Endodermal cell (in vitro differentiated cells): Measurements from ENCODE around the gene COL21A1. TPM values are rescaled to one million over a fixed set of nuclear protein-coding genes. Genes with fewer than 3 reads are reported as not detected.

ENCODE experiments used
- DNase-seq: peaks from one replicate; pipeline ENCODE4 v3.0.0-alpha.2; 2017
- H3K27ac ChIP-seq: 2 replicates; pipeline ENCODE4 v1.5.1; 2013; ENCODE audit warnings: mild to moderate bottlenecking, low read depth, low read length, moderate library complexity
- H3K27me3 ChIP-seq: 2 replicates; pipeline ENCODE4 v1.6.1; 2013; ENCODE audit warnings: mild to moderate bottlenecking, low read length, moderate library complexity; ENCODE audit not compliant: insufficient read depth, control insufficient read depth, poor library complexity, severe bottlenecking
- H3K36me3 ChIP-seq: 2 replicates; pipeline ENCODE4 v1.7.0; 2013; ENCODE audit warnings: mild to moderate bottlenecking, low read length, moderate library complexity; ENCODE audit not compliant: control insufficient read depth, insufficient read depth
- H3K4me1 ChIP-seq: one replicate; pipeline ENCODE4 v1.7.0; 2013; ENCODE audit warnings: low read length; ENCODE audit not compliant: control insufficient read depth, insufficient read depth
- H3K4me3 ChIP-seq: 2 replicates; pipeline ENCODE4 v1.5.1; 2013; ENCODE audit warnings: mild to moderate bottlenecking, low read length, moderate library complexity
- H3K9ac ChIP-seq: 2 replicates; pipeline ENCODE4 v1.6.1; 2013; ENCODE audit warnings: mild to moderate bottlenecking, low read length, moderate library complexity; ENCODE audit not compliant: poor library complexity, severe bottlenecking; ENCODE audit errors: extremely low read depth
- H3K9me3 ChIP-seq: 2 replicates; pipeline ENCODE4 v1.6.1; 2013; ENCODE audit warnings: mild to moderate bottlenecking, low read length, moderate library complexity; ENCODE audit not compliant: control insufficient read depth
- H3K27ac Mint-ChIP-seq: 2 replicates; pipeline ENCODE4 v1.8.0; 2020; ENCODE audit warnings: mixed read lengths
- H3K27me3 Mint-ChIP-seq: 2 replicates; pipeline ENCODE4 v1.8.0; 2021; ENCODE audit warnings: mild to moderate bottlenecking, mixed read lengths; ENCODE audit not compliant: insufficient read depth
- H3K36me3 Mint-ChIP-seq: 2 replicates; pipeline ENCODE4 v1.8.0; 2020; ENCODE audit warnings: low read depth, mixed read lengths
- H3K4me1 Mint-ChIP-seq: 2 replicates; pipeline ENCODE4 v1.8.0; 2020; ENCODE audit warnings: mixed read lengths
- H3K4me3 Mint-ChIP-seq: 2 replicates; pipeline ENCODE4 v1.8.0; 2020; ENCODE audit warnings: mild to moderate bottlenecking, moderate library complexity, mixed read lengths
- H3K9me3 Mint-ChIP-seq: 2 replicates; pipeline ENCODE4 v1.8.0; 2020; ENCODE audit warnings: mild to moderate bottlenecking, mixed read lengths
- CTCF ChIP-seq: fragments of 200-600 bp; sonication (generic); conservative IDR thresholded peaks from 2 replicates; pipeline ENCODE4 v1.5.0; 2021; ENCODE audit warnings: antibody characterized with exemption, mild to moderate bottlenecking
- WGBS, 2 experiments: methylation state at CpG; one replicate each; pipeline versions ENCODE4 v1.1.5 to v1.1.7; 2013; ENCODE audit warnings: missing lambda C conversion rate in 2 of 2, mixed read lengths in 1 of 2; ENCODE audit not compliant: insufficient coverage in 1 of 2, insufficient read length in 1 of 2; 5-methylcytosine and 5-hydroxymethylcytosine counted together
- total RNA-seq, 2 donors: library from RNA; stranded (reverse); fragmentation: NEBNext Ultra II Directional in 1 of 2; extraction: Animal tissue kit (Norgen Biotek cat#: 25700) in 1 of 2; gene quantifications; 2 replicates in 1 of 2; 3 replicates in 1 of 2; pipeline ENCODE4 v1.2.1, GENCODE V29; 2021

Gene COL21A1
- total RNA-seq, 2 donors from 2014 or later: 0.71 to 1.9 TPM

- H3K9ac ChIP-seq: no peak overlapping the region
- TF ChIP-seq CTCF: no peak
- H3K9me3 ChIP-seq: no peaks in the 10 kb centered on the region
- peaks cover 12% of the 10 kb centered on the region for H3K9me3 Mint-ChIP-seq
- no peaks in the 10 kb centered on the region for H3K36me3 Mint-ChIP-seq
- no peaks in the 10 kb centered on the region for H3K4me1 Mint-ChIP-seq
- no peaks in the 10 kb centered on the region for H3K27me3 Mint-ChIP-seq
- no peak overlapping the region for H3K27ac Mint-ChIP-seq
- H3K36me3 ChIP-seq: no peaks in the 10 kb centered on the region
- H3K4me3 Mint-ChIP-seq: no peak overlapping the region
- no peak for DNase-seq
- H3K27ac ChIP-seq: no peak overlapping the region
- H3K27me3 ChIP-seq: no peaks in the 10 kb centered on the region
- H3K4me3 ChIP-seq: no peak overlapping the region
- no peaks in the 10 kb centered on the region for H3K4me1 ChIP-seq
Measured at GRCh38 chr6:56187686-56188085, 59.7 kb downstream of the COL21A1 start.

DNA sequence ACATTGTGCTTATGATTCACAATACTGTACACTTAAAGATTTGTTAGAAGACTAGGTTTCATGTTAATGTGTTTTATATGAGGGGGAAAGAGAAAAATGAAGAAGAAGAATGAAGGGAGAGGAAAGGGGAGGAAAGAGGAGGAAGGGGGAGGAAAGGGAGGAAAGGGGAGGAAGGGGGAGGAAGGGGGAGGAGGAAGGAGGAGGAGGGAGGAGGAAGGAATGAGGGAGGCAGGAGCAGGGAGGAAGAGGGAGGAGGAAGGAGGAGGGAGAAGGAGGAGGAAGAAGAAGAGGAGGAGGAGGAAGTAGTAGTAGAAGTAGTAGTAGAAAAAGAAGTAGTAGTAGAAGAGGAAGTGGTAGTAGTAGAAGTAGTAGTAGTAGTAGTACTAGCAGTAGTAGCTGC is 70.6 kb downstream of the COL21A1 start:
- no peak overlapping the region for H3K4me3 Mint-ChIP-seq
- H3K27ac Mint-ChIP-seq: no peak overlapping the region
- peaks cover 4% of the 10 kb centered on the region for H3K4me1 Mint-ChIP-seq
- no peak for DNase-seq
- no peaks in the 10 kb centered on the region for H3K36me3 ChIP-seq
- H3K27ac ChIP-seq: no peak overlapping the region
- H3K27me3 ChIP-seq: no peaks in the 10 kb centered on the region
- no peaks in the 10 kb centered on the region for H3K36me3 Mint-ChIP-seq
- peaks cover 35% of the 10 kb centered on the region for H3K9me3 ChIP-seq
- H3K4me1 ChIP-seq: no peaks in the 10 kb centered on the region
- H3K9me3 Mint-ChIP-seq: peaks cover 36% of the 10 kb centered on the region
- H3K4me3 ChIP-seq: no peak overlapping the region
- no peak overlapping the region for H3K9ac ChIP-seq
- no peak for TF ChIP-seq CTCF
- no peaks in the 10 kb centered on the region for H3K27me3 Mint-ChIP-seq

GRCh38 chr6:56173228-56173627 is 74.2 kb downstream of the COL21A1 start:
- Mint-ChIP-seq H3K4me1 (no peaks in the 10 kb centered on the region), H3K4me3 (no peak overlapping the region), H3K27me3 (no peaks in the 10 kb centered on the region), H3K36me3 (no peaks in the 10 kb centered on the region), H3K9me3 (peaks cover 42% of the 10 kb centered on the region), H3K27ac (no peak overlapping the region)
- Histone ChIP-seq H3K9me3 (peaks cover 43% of the 10 kb centered on the region), H3K4me3 (no peak overlapping the region), H3K36me3 (no peaks in the 10 kb centered on the region), H3K27me3 (no peaks in the 10 kb centered on the region), H3K4me1 (no peaks in the 10 kb centered on the region), H3K9ac (no peak overlapping the region), H3K27ac (no peak overlapping the region)
- DNase-seq: no peak
- TF ChIP-seq CTCF: no peak
- WGBS, 2 experiments: no CpG with 5 or more reads among the region's 1 CpG
